Keratinocyte (primary cell): Measurements from ENCODE around the gene FDX2. TPM values are rescaled to one million over a fixed set of nuclear protein-coding genes. Genes with fewer than 3 reads are reported as not detected.

ENCODE experiments used
- DNase-seq: peaks from one replicate; pipeline ENCODE4 v3.0.0-alpha.2; 2011; ENCODE audit warnings: low read depth, missing footprints, low spot score
- FAIRE-seq: peaks from 2 replicates; lab custom pipeline; 2011; peaks lifted over from hg19 to GRCh38; lab: Jason Lieb, UNC
- H2AFZ ChIP-seq: 2 replicates; pipeline ENCODE4 v1.6.0; 2012; ENCODE audit warnings: low read length, control low read depth, inconsistent platforms; ENCODE audit not compliant: control insufficient read depth
- H3K27ac ChIP-seq: 2 replicates; pipeline ENCODE4 v1.5.1; 2011; ENCODE audit warnings: low read length; ENCODE audit not compliant: control insufficient read depth, insufficient read depth
- H3K27me3 ChIP-seq: 3 replicates; pipeline ENCODE4 v1.6.0; 2011; ENCODE audit warnings: low read length; ENCODE audit not compliant: control insufficient read depth, insufficient read depth; ENCODE audit errors: extremely low read depth
- H3K36me3 ChIP-seq, 2 experiments: 2 replicates in 1 of 2; 3 replicates in 1 of 2; pipeline ENCODE4 v1.5.1; 2011; ENCODE audit warnings: low read length in 2 of 2, mild to moderate bottlenecking in 1 of 2; ENCODE audit not compliant: control insufficient read depth in 2 of 2, insufficient read depth in 2 of 2; ENCODE audit errors: extremely low read depth in 1 of 2
- H3K4me1 ChIP-seq: 3 replicates; pipeline ENCODE4 v1.5.1; 2011; ENCODE audit warnings: low read length; ENCODE audit not compliant: control insufficient read depth, insufficient read depth; ENCODE audit errors: extremely low read depth
- H3K4me2 ChIP-seq: 3 replicates; pipeline ENCODE4 v1.6.0; 2011; ENCODE audit warnings: low read depth, low read length; ENCODE audit not compliant: control insufficient read depth, insufficient read depth; ENCODE audit errors: extremely low read depth
- H3K4me3 ChIP-seq, 3 experiments: fragments of 200-600 bp in 1 of 3; sonication (generic) in 1 of 3; 2 replicates in 2 of 3; 3 replicates in 1 of 3; pipeline ENCODE4 v1.5.1; 2011 to 2016; ENCODE audit warnings: low read length in 3 of 3, mild to moderate bottlenecking in 3 of 3, control low read depth in 2 of 3, inconsistent platforms in 1 of 3, low read depth in 1 of 3, mixed read lengths in 1 of 3, mixed run types in 1 of 3, moderate library complexity in 1 of 3; ENCODE audit not compliant: control insufficient read depth in 2 of 3, insufficient read depth in 2 of 3; ENCODE audit errors: extremely low read depth in 1 of 3
- H3K79me2 ChIP-seq: 2 replicates; pipeline ENCODE4 v1.6.0; 2012; ENCODE audit warnings: low read length; ENCODE audit not compliant: control insufficient read depth, insufficient read depth
- H3K9ac ChIP-seq: 3 replicates; pipeline ENCODE4 v1.6.0; 2011; ENCODE audit warnings: low read length; ENCODE audit not compliant: control insufficient read depth, insufficient read depth; ENCODE audit errors: extremely low read depth
- H3K9me1 ChIP-seq: 3 replicates; pipeline ENCODE4 v1.6.0; 2011; ENCODE audit warnings: low read length; ENCODE audit not compliant: control insufficient read depth, insufficient read depth; ENCODE audit errors: extremely low read depth
- H3K9me3 ChIP-seq: 2 replicates; pipeline ENCODE4 v1.5.1; 2012; ENCODE audit warnings: low read depth, low read length; ENCODE audit not compliant: control insufficient read depth
- H4K20me1 ChIP-seq: 3 replicates; pipeline ENCODE4 v1.6.0; 2011; ENCODE audit warnings: low read length; ENCODE audit not compliant: control insufficient read depth, insufficient read depth; ENCODE audit errors: extremely low read depth
- EZH2 ChIP-seq: IDR thresholded peaks from one replicate; pipeline ENCODE4 v1.6.1; 2012; ENCODE audit warnings: inconsistent platforms, mild to moderate bottlenecking, low read length, moderate library complexity
- dilution Hi-C: fragments of 300-500 bp; cut with MboI; formaldehyde crosslinking; loops from one replicate; pipeline ENCODE4 v1.7.0; 2020; ENCODE audit warnings: low sequenced_read_pairs; ENCODE audit not compliant: extremely low pct_ligation_motif_present
- polyA plus RNA-seq, 5 experiments: library from polyadenylated mRNA; depleted of rRNA in 3 of 5; stranded (reverse) in 3 of 5; stranded (forward) in 1 of 5; unstranded in 1 of 5; fragments of >200 nt; gene quantifications; 1 replicate in 1 of 5; 2 replicates in 3 of 5; 3 replicates in 1 of 5; pipeline versions ENCODE4 v1.2.1 to v1.2.3, GENCODE V29; 2011 to 2012; ENCODE audit warnings: missing spikeins in 2 of 5, low read depth in 1 of 5, low replicate concordance in 1 of 5
- TF ChIP-seq, protein P1 (sequence below), 3 experiments: IDR thresholded peaks in 1 of 3; conservative IDR thresholded peaks in 1 of 3; optimal IDR thresholded peaks in 1 of 3; 2 replicates in 2 of 3; 3 replicates in 1 of 3; pipeline versions ENCODE3 to v1.5.1; 2011; ENCODE audit warnings: low read length in 3 of 3, mild to moderate bottlenecking in 3 of 3, moderate library complexity in 2 of 3, control low read depth in 1 of 3, inconsistent platforms in 1 of 3; ENCODE audit not compliant: insufficient read depth in 2 of 3; ENCODE audit errors: extremely low read depth in 1 of 3

Gene FDX2
- polyA plus RNA-seq, 1 donor (not counting 4 experiments of a cell fraction or from before 2014, with no cell fraction given) = 19.2 TPM

DNA sequence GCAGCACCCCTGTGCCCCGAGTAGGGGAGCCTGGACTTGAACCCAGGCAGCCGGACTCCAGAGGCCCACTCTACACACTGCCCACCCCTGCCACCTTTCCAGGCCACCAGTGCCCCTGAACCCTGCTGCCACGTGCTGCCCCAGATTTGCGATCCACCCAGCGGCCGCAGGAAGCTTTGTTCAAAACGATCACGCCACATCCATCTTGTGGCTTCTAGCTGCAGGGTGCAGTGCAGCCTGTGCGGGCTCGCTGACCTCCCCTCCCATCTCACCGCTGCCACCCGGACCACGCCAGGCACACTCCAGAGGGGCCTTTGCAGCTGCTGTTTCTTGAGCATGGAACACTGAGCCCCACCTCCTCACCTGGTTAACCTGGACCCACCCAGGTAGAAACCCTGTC is 13.7 kb upstream of the FDX2 start:
- FAIRE-seq (no peak), DNase-seq (no peak)
- Histone ChIP-seq H2AFZ (no peak overlapping the region), H3K9ac (no peak overlapping the region), H3K27me3 (no peaks in the 10 kb centered on the region), H3K4me3 (no peak overlapping the region), H3K4me2 (no peak overlapping the region), H3K9me3 (no peaks in the 10 kb centered on the region), H3K36me3 (peaks cover 18 to 32% of the 10 kb centered on the region in 2 experiments), H3K4me1 (peaks cover 17% of the 10 kb centered on the region), H3K9me1 (no peaks in the 10 kb centered on the region), H3K27ac (no peak overlapping the region), H3K79me2 (peaks cover 36% of the 10 kb centered on the region), H4K20me1 (no peaks in the 10 kb centered on the region)
- dilution Hi-C loops = no loop called here
- TF ChIP-seq EZH2 = no peak

DNA sequence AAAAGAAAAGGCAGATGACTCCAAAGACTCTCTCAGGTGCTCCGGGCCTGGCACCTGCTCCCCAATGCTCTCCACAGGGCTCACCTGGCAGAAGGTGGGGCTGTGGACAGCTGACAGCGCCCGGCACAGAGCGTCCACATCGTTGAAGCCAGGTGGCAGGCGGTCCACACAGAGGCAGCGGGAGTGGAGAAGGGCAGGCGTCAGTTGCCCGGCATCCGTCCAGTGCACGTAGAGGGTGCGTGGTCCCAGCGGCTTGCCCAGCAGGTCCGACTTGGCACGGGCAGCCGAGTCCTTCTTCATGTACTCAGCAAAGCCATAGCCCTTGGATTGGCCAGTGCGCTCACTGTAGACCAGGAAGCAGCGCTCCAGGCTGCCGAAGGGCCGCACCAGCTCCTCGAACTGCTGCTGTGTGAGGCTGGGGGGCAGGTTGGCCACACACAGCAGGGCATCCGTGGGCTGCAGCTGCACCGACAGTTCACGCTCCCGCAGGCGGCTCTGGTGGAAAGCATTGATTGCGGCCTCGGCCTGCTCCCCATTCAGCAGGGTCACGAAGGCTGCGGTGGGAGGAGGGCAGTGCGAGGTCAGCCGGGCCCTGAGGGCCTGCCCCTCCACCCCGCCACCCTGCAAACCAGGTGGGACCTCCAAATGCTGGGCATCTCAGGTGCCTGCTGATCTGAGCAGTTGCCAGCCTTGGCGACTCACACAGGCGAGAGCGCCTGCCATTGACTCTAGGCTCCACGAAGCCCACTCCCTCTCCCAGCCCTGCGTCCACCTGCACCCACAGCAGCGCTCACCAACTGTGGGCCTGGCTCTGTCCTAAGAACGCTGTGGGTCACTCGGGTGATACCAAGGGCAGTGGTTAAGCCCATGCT is 13.0 kb upstream of the FDX2 start:
- Histone ChIP-seq H3K79me2 (peaks cover 36% of the 10 kb centered on the region), H3K9ac (no peak overlapping the region), H2AFZ (no peak overlapping the region), H4K20me1 (no peaks in the 10 kb centered on the region), H3K36me3 (peaks cover 23 to 32% of the 10 kb centered on the region in 2 experiments), H3K4me1 (peaks cover 10% of the 10 kb centered on the region), H3K27ac (no peak overlapping the region), H3K9me3 (no peaks in the 10 kb centered on the region), H3K4me2 (no peak overlapping the region), H3K27me3 (no peaks in the 10 kb centered on the region), H3K4me3 (no peak overlapping the region), H3K9me1 (no peaks in the 10 kb centered on the region)
- dilution Hi-C loops = no loop called here
- DNase-seq = no peak
- no peak for TF ChIP-seq EZH2
- TF ChIP-seq, protein P1, sequence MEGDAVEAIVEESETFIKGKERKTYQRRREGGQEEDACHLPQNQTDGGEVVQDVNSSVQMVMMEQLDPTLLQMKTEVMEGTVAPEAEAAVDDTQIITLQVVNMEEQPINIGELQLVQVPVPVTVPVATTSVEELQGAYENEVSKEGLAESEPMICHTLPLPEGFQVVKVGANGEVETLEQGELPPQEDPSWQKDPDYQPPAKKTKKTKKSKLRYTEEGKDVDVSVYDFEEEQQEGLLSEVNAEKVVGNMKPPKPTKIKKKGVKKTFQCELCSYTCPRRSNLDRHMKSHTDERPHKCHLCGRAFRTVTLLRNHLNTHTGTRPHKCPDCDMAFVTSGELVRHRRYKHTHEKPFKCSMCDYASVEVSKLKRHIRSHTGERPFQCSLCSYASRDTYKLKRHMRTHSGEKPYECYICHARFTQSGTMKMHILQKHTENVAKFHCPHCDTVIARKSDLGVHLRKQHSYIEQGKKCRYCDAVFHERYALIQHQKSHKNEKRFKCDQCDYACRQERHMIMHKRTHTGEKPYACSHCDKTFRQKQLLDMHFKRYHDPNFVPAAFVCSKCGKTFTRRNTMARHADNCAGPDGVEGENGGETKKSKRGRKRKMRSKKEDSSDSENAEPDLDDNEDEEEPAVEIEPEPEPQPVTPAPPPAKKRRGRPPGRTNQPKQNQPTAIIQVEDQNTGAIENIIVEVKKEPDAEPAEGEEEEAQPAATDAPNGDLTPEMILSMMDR (optimal IDR thresholded peaks at IDR 0.05 in 1 of 3, IDR thresholded peaks at IDR 0.05 in 1 of 3, conservative IDR thresholded peaks at IDR 0.05 in 1 of 3; ENCODE audit: extremely low read depth in 1 of 3, insufficient read depth in 2 of 3, low read length in 3 of 3) = no peak
- FAIRE-seq = no peak
